ENCODE measurements around the gene SCUBE1. TPM values are rescaled to one million over a fixed set of nuclear protein-coding genes. Genes with fewer than 3 reads are reported as not detected.

The SCUBE1 gene
- total RNA-seq, result 0.09 and 0.23 TPM in 2 replicates

DNA sequence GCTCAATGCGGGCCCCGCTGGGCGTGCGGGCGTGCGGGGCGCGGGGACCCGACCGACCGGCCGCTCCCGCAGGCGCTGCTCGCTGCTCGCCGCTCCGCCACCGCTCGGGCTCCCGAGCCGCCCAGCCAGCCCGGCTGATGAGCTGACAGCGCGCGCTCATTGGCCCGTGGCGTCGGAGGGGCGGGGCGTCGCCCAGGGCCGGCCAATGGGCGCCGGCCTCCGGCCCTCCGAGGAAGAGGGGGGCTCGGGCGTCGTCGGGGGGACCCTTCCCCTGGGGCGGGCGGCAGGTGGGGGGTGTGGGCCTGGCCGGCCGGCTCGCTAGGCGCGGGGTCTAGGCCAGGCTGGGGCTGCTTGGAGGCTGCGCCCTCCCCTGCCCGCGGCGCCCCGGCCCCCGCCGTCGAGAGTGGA lies at the start of gene SCUBE1:
TSS of gene SCUBE1 (minus strand) at position 111 of the 408 bp plus-strand sequence. CDS start 111 bp downstream, outside the sequence.

DNA sequence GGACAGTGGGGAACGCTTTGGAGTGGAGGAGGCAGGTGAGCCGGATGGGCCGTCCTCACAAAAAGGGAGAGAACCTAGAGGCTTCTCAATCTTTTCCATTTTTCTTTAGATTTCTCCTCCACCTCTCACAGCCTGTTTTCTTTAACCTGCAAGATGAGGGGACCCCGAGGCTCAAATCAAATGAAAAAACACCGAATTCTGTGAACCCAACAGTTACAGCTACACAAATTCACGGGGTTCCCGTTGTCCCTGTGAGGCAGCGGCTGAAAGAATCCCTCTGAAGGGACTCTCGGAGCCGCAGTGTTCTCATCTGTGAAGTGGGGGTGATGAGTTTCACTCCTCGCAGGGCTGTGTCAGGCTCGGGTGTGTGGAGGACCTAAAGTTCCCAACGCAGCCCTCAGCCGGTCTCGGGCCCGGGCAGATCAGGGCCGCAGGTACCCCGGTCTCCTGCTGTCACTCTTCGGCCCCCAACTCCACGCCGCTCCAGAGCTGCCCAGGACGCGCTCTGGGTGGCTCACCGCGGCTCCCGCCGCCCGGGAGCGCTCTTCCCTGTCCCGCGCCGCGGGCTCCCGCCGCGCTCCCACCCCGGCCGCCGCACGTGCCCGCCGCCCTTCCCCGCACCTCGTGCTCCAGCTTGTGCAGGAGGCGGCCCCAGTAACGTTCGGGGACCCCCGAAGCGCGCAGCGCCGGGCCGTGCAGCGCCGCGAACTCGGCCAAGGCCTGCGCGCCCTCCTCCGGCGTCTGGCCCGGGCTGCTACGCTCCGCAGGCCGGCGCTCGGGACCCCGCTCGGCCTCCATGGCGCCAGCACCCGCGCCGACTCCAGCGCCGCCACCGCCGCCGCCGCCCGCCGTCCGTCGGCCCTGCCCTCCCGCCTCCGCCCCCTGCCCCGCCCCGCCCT lies 156.7 kb downstream of the SCUBE1 start, which contains the start of gene TTLL12:
TSS of gene TTLL12 (minus strand) at position 863 of the 899 bp plus-strand sequence. CDS start at position 798, 65 bp downstream.

DNA sequence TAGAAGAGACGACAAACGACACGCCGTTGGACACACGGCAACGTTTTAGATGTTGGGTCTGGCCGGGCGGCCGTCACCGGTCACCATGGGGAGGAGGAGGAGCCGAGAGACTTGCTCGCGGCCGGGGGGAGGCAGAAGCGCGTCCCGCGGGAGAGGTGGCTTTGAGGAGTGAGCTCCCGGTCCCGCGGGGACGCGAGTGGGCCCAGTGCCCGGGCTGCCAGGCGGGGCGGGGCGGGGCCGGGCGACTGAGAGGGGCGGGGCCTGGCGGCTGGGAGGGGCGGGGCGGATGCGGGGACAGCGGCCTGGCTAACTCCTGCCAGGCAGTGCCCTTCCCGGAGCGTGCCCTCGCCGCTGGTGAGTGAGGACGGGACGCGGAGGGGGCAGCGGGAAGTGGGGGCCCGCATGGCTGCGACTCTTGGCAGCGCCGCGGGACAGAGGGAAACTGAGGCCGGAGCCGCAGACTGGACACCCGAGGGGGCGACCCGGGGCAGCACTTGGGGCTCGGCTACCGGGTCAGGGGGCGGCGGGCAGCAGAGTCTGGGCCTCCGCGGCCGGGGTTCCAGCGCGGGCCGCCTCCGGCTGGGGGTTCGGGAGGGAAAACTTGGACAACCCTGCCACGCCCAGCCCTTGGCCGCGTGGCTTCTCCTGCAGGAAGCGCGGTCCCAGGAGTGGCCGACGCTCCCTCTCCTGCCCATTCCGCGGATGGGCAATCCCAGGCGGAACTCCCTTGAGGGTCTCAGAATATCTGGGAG lies 191.7 kb downstream of the SCUBE1 start, which contains the start of gene TSPO:
TSS of gene TSPO (plus strand) at position 309 of the 752 bp plus-strand sequence. CDS start 7,680 bp downstream, outside the sequence.

Other genes with a start within 250 kb of the SCUBE1 start
- gene BIK, start 232.6 kb downstream of the SCUBE1 start, total RNA-seq, result not detected in 2 replicates
- gene MCAT, start 200.0 kb downstream of the SCUBE1 start, total RNA-seq, result 15.4 and 19.2 TPM in 2 replicates
- gene TSPO, start 191.8 kb downstream of the SCUBE1 start, total RNA-seq, result 516 and 709 TPM in 2 replicates
- 35.6 and 39.8 TPM in 2 replicates for gene TTLL12, start 156.2 kb downstream of the SCUBE1 start, total RNA-seq
- not detected in 2 replicates for gene MPPED1, start 68.6 kb upstream of the SCUBE1 start, total RNA-seq